Common myeloid progenitor, CD34-positive (primary cell): ENCODE results near the gene TBC1D21.
A peak's percentile ranks its signal among the peaks of the same experiment; 100 is the strongest.

Experiments used
- CTCF ChIA-PET: fragments of 350-600 bp; sonication (Branson Sonifier 250); formaldehyde crosslinking; loops from one replicate; lab custom pipeline; 2021; ENCODE audit warnings: antibody characterized with exemption; lab: Charles Lee
- POLR2A ChIA-PET: fragments of 350-600 bp; sonication (Branson Sonifier 250); formaldehyde crosslinking; loops from one replicate; lab custom pipeline; 2021; ENCODE audit warnings: antibody characterized with exemption; lab: Charles Lee
- DNase-seq, 3 donors: peaks; one replicate each; pipeline versions ENCODE4 v3.0.0 to v3.0.0-alpha.2; 2013
- H3K27ac ChIP-seq, 2 experiments: 1 replicate in 1 of 2; 2 replicates in 1 of 2; pipeline ENCODE4 v1.7.0; 2013; ENCODE audit warnings: inconsistent platforms in 2 of 2, low read length in 2 of 2, mild to moderate bottlenecking in 2 of 2, low read depth in 1 of 2, moderate library complexity in 1 of 2; ENCODE audit not compliant: severe bottlenecking in 2 of 2, insufficient read depth in 1 of 2, poor library complexity in 1 of 2
- H3K27me3 ChIP-seq, 5 experiments: replicated peaks in 2 of 5; 1 replicate in 3 of 5; 2 replicates in 2 of 5; pipeline versions ENCODE4 v1.6.1 to v1.7.0; 2013; ENCODE audit warnings: low read length in 4 of 5, mild to moderate bottlenecking in 2 of 5, moderate library complexity in 2 of 5, inconsistent platforms in 1 of 5; ENCODE audit not compliant: insufficient read depth in 5 of 5, control insufficient read depth in 4 of 5
- H3K36me3 ChIP-seq, 4 experiments: 1 replicate in 2 of 4; 2 replicates in 2 of 4; pipeline versions ENCODE4 v1.6.1 to v1.7.0; 2013; ENCODE audit warnings: low read length in 3 of 4, control low read depth in 1 of 4, mild to moderate bottlenecking in 1 of 4; ENCODE audit not compliant: control insufficient read depth in 4 of 4, insufficient read depth in 4 of 4
- H3K4me1 ChIP-seq, 4 experiments: 1 replicate in 3 of 4; 2 replicates in 1 of 4; pipeline versions ENCODE4 v1.6.1 to v1.7.1; 2013; ENCODE audit warnings: low read length in 3 of 4, mild to moderate bottlenecking in 3 of 4, control low read depth in 1 of 4, inconsistent platforms in 1 of 4, moderate library complexity in 1 of 4; ENCODE audit not compliant: control insufficient read depth in 4 of 4, insufficient read depth in 4 of 4; ENCODE audit errors: control extremely low read depth in 1 of 4
- H3K4me3 ChIP-seq, 7 experiments: 1 replicate in 4 of 7; 2 replicates in 3 of 7; pipeline versions ENCODE4 v1.5.1 to v1.7.0; 2013; ENCODE audit warnings: mild to moderate bottlenecking in 7 of 7, low read length in 6 of 7, moderate library complexity in 6 of 7, inconsistent platforms in 2 of 7, low read depth in 2 of 7, control low read depth in 1 of 7; ENCODE audit not compliant: insufficient read depth in 4 of 7, control insufficient read depth in 1 of 7; ENCODE audit errors: extremely low read depth in 1 of 7
- H3K9me3 ChIP-seq, 5 experiments: 1 replicate in 4 of 5; 2 replicates in 1 of 5; pipeline versions ENCODE4 v1.6.1 to v1.7.1; 2013; ENCODE audit warnings: low read length in 4 of 5, mild to moderate bottlenecking in 2 of 5, inconsistent platforms in 1 of 5, low read depth in 1 of 5, moderate library complexity in 1 of 5; ENCODE audit not compliant: control insufficient read depth in 4 of 5, insufficient read depth in 2 of 5; ENCODE audit errors: control extremely low read depth in 1 of 5
- WGBS: methylation state at CpG from one replicate; pipeline ENCODE4 v1.1.5; 2013; ENCODE audit not compliant: insufficient coverage; 5-methylcytosine and 5-hydroxymethylcytosine counted together

Gene TBC1D21

DNA sequence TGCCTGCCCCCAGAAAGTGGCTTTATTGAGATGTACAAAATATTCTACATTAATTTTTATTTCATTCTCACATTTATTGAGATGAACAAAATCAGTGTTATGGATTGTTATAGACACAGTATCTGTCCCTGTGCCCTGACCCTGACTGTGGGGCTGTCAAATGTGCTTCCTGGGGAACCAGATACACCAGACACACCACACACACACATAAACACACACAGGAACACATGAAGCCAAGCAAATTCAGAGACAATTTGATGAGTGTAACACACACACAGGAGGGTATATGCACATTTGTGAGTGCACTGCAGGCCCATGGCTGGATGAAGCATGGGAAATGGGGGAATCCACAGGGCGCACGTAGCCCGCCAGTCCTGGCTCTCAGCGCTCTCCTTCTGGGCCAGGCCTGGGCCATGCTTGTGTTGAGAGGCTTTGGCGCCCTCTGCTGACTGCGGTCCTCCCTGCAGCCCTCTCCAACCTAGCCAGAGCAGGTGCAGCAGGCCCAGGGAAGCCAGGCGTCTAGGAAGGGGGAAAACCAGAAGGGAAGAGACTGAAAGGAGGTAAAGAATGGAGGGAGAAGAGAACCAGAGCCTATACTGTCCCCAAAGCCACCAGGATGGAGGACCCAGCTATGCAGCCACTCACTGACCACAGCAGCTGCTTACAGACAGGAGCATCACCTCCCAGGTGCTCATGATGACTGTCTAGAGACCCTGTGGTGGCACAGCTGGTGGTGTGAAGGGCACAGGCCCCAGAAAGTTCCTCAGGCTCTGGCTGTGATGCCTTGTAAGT is 34.9 kb downstream of the TBC1D21 start:
- H3K4me1 ChIP-seq = peaks cover 6 to 35% (median 26%) of the 10 kb centered on the region in 4 experiments
- H3K27me3 ChIP-seq = no peaks in the 10 kb centered on the region
- 35% methylated on average over 6 of the region's 7 CpGs for WGBS
- DNase-seq = peak; percentile 70 to 83 (median 80)
- ChIA-PET CTCF (interaction anchor here (0.7 to 7.0 kb wide), 20 partner anchors 9 to 198 kb away, joined by 3 to 73 read pairs (median 4); partner anchors contain the start of genes LOXL1 and TBC1D21), POLR2A (no interaction called here)
- H3K9me3 ChIP-seq = peaks cover 0 to 2% (median 0%) of the 10 kb centered on the region in 5 experiments
- H3K27ac ChIP-seq = no peak overlapping the region
- no peaks in the 10 kb centered on the region for H3K36me3 ChIP-seq
- H3K4me3 ChIP-seq = no peak overlapping the region

DNA sequence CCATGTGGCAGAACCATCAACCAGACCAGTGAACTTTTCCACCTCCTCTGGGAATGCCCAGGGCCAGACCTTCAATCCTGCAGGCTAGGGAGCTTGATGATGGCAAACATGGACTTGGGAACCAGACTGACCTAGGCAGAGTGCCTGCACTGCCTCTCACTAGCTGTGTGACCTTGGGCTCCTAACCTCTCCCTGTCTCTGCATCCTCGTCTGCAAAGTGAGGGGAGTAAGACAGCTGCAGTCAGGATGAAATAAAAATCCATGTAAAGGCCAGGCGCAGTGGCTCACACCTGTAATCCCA is 35.4 kb downstream of the TBC1D21 start:
- Histone ChIP-seq H3K9me3 (peaks cover 0 to 2% (median 0%) of the 10 kb centered on the region in 5 experiments), H3K4me3 (no peak overlapping the region), H3K4me1 (peaks cover 9 to 39% (median 29%) of the 10 kb centered on the region in 4 experiments), H3K27me3 (no peaks in the 10 kb centered on the region), H3K27ac (no peak overlapping the region), H3K36me3 (no peaks in the 10 kb centered on the region)
- CTCF ChIA-PET = interaction anchor here (0.7 to 7.0 kb wide), 10 partner anchors 10 to 52 kb away, joined by 3 to 73 read pairs (median 5); partner anchors contain the start of gene TBC1D21
- no peak for DNase-seq
- 100% methylated on average over 2 of the region's 2 CpGs for WGBS
- POLR2A ChIA-PET = no interaction called here

DNA sequence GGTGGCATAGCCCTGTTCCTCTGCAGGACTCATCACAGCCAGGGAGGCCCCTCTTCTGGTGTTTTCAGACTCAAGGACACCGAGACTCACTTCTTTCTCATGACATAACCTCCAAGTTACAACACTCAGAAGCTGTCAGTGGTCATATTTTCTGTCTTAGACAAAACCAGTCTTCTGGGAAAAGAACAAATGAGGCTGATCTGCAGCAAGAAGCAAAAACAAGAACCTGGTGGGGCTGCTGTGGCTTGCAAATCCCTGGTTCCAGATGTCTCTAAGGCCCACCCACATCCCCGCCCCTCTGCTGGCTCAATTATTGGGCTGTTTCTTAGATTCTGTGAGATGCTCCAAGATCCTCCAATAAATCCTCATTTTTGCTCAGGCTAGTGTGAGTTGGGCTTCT is 36.3 kb downstream of the TBC1D21 start:
- Histone ChIP-seq H3K27me3 (no peaks in the 10 kb centered on the region), H3K27ac (no peak overlapping the region), H3K4me1 (peaks cover 9 to 46% (median 37%) of the 10 kb centered on the region in 4 experiments), H3K4me3 (no peak overlapping the region), H3K36me3 (no peaks in the 10 kb centered on the region), H3K9me3 (peaks cover 0 to 2% (median 0%) of the 10 kb centered on the region in 5 experiments)
- no peak for DNase-seq
- CTCF ChIA-PET = interaction anchor here (0.8 to 7.0 kb wide), 7 partner anchors 12 to 53 kb away, joined by 3 to 73 read pairs (median 3); partner anchors contain the start of gene TBC1D21
- 100% methylated on average over 1 of the region's 2 CpGs for WGBS
- POLR2A ChIA-PET = no interaction called here

- Histone ChIP-seq H3K9me3 (no peaks in the 10 kb centered on the region), H3K36me3 (no peaks in the 10 kb centered on the region), H3K27ac (no peak overlapping the region), H3K4me3 (no peak overlapping the region), H3K4me1 (peaks cover 9 to 46% (median 37%) of the 10 kb centered on the region in 4 experiments), H3K27me3 (no peaks in the 10 kb centered on the region)
- WGBS = 97% methylated on average over 5 of the region's 7 CpGs
- POLR2A ChIA-PET = interaction anchor here (1.2 kb wide), 1 partner anchor 19 kb away, joined by 3 read pairs; no protein-coding TSS in a partner anchor
- DNase-seq = no peak
- CTCF ChIA-PET = interaction anchor here (0.7 to 7.0 kb wide), 8 partner anchors 11 to 36 kb away, joined by 3 to 73 read pairs (median 4); partner anchors contain the start of gene TBC1D21
Observed at GRCh38 chr15:73910522-73911303, 37.3 kb downstream of the TBC1D21 start.

DNA sequence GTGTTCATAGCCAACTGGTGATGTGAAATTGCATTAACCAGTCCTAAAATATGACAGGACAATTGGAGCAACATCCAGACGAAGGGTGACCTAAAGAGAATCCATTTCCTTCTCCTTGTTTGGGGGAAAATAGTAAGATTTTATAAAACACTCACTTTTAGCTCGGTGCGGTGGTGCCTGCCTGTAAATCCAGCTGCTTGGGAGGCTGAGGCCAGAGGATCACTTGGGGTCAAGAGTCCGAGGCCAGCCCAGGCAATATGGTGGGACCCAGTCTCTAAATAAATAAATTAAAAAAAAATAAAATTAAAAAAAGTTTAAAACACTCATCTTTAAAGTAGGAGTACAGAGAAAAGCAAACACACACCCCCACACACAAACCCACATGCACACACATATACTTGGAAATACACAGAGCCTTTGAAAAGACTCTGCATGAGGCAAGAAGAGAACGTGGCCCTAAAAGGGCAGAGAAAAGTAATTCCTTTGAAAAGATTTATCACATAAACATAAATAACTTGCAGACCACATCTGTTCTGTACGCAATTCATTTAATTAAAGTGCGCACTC is 38.7 kb downstream of the TBC1D21 start:
- H3K27me3 ChIP-seq = no peaks in the 10 kb centered on the region
- ChIA-PET POLR2A (no interaction called here), CTCF (interaction anchor here (1.1 to 7.0 kb wide), 5 partner anchors 9 to 38 kb away, joined by 3 to 73 read pairs (median 5); partner anchors contain the start of gene TBC1D21)
- peaks cover 0 to 4% (median 0%) of the 10 kb centered on the region in 4 experiments for H3K36me3 ChIP-seq
- H3K27ac ChIP-seq = no peak overlapping the region
- WGBS = no CpG with 5 or more reads among the region's 7 CpGs
- peaks cover 0 to 5% (median 0%) of the 10 kb centered on the region in 5 experiments for H3K9me3 ChIP-seq
- H3K4me3 ChIP-seq = no peak overlapping the region
- no peak for DNase-seq
- peaks cover 9 to 36% (median 29%) of the 10 kb centered on the region in 4 experiments for H3K4me1 ChIP-seq

GRCh38 chr15:73914145-73914544 is 40.8 kb downstream of the TBC1D21 start:
- CTCF ChIA-PET = interaction anchor here (0.6 to 3.1 kb wide), 5 partner anchors 10 to 42 kb away, joined by 3 to 12 read pairs (median 3); partner anchors contain the start of gene LOXL1
- POLR2A ChIA-PET = interaction anchor here (2.0 kb wide), 1 partner anchor 13 kb away, joined by 6 read pairs; no protein-coding TSS in a partner anchor
- Histone ChIP-seq H3K4me3 (no peak overlapping the region), H3K4me1 (peaks cover 3 to 24% (median 18%) of the 10 kb centered on the region in 4 experiments), H3K27ac (no peak overlapping the region), H3K9me3 (peaks cover 0 to 11% (median 0%) of the 10 kb centered on the region in 5 experiments), H3K36me3 (peaks cover 0 to 20% (median 8%) of the 10 kb centered on the region in 4 experiments), H3K27me3 (no peaks in the 10 kb centered on the region)
- DNase-seq = peak; percentile 73 to 92 (median 83)
- WGBS = 5% methylated on average over 2 of the region's 3 CpGs
